ENCODE data around the gene ARL15. TPM values are rescaled to one million over a fixed set of nuclear protein-coding genes. Genes with fewer than 3 reads are reported as not detected.

The ARL15 gene
- total and polyA plus RNA-seq, 2 of the 8 experiments (the other 6 are each of a cell fraction or from before 2014, with no cell fraction given): 9.9 to 21.2 TPM

GRCh38 chr5:54146390-54146789 lies 164.0 kb downstream of the ARL15 start:
- no peak overlapping the region for H2BK15ac ChIP-seq (ENCODE audit: low read length)
- no peak overlapping the region for H4K5ac ChIP-seq (ENCODE audit: insufficient read length, low read depth, low read length)
- DNase-seq (ENCODE audit: low read depth in 1 of 2, low spot score in 2 of 2) (no peak), FAIRE-seq (no peak)
- no peak overlapping the region for H2BK20ac ChIP-seq (ENCODE audit: low read length)
- no peak overlapping the region for H4K91ac ChIP-seq (replicated peaks; ENCODE audit: insufficient read length, low read length)
- H3K27ac ChIP-seq (ENCODE audit: low read depth, low read length): no peak overlapping the region
- H2BK5ac ChIP-seq (ENCODE audit: low read depth, low read length): no peak overlapping the region
- TF ChIP-seq SIN3A (conservative IDR thresholded peaks at IDR 0.05 in 1 of 2, IDR thresholded peaks at IDR 0.05 in 1 of 2; ENCODE audit: low read depth in 1 of 2, low read length in 2 of 2) (no peak), BCL11A (IDR thresholded peaks at IDR 0.05; ENCODE audit: low read depth in 2 of 2, low read length in 2 of 2) (no peak), NRF1 (IDR thresholded peaks at IDR 0.05; ENCODE audit: low read depth, low read length) (no peak), JUN (IDR thresholded peaks at IDR 0.05; ENCODE audit: low read depth, low read length) (no peak), RXRA (IDR thresholded peaks at IDR 0.05; ENCODE audit: insufficient read depth, low read depth, low read length) (no peak), HDAC6 (IDR thresholded peaks at IDR 0.05; ENCODE audit: low read depth, low read length) (no peak), POLR2AphosphoS5 (IDR thresholded peaks at IDR 0.05; ENCODE audit: low read depth, low read length) (no peak), SIRT6 (IDR thresholded peaks at IDR 0.05; ENCODE audit: low read length) (no peak), JUND (IDR thresholded peaks at IDR 0.05; ENCODE audit: low read length) (no peak), FOSL1 (IDR thresholded peaks at IDR 0.05; ENCODE audit: insufficient read depth, low read depth, low read length) (no peak), CBX8 (IDR thresholded peaks at IDR 0.05; ENCODE audit: borderline replicate concordance, low read depth, low read length) (no peak)
- no peak overlapping the region for H3K4me2 ChIP-seq (ENCODE audit: insufficient read depth in 1 of 2, low read depth in 2 of 2, low read length in 2 of 2)
- 90% methylated on average over 3 of the region's 3 CpGs; no CpG with 5 or more reads in 1 of the 2 experiments for WGBS, 2 experiments (ENCODE audit: extremely low coverage in 1 of 2, insufficient coverage in 1 of 2, insufficient read length in 1 of 2, insufficient replicate concordance in 2 of 2, low coverage in 1 of 2, low lambda C conversion rate in 2 of 2, missing lambda C conversion rate in 1 of 2)
- H3K14ac ChIP-seq (ENCODE audit: insufficient read length): no peak overlapping the region
- H4K8ac ChIP-seq (ENCODE audit: extremely low read depth, insufficient read depth, low read length): no peak overlapping the region
- no peak overlapping the region for H2AFZ ChIP-seq (ENCODE audit: low read length)
- no peaks in the 10 kb centered on the region for H3K9me3 ChIP-seq (ENCODE audit: insufficient read depth in 2 of 2, low read depth in 1 of 2, low read length in 1 of 2)
- no peak overlapping the region for H3K56ac ChIP-seq (replicated peaks; ENCODE audit: insufficient read length, low read depth, low read length)
- H3K27me3 ChIP-seq (replicated peaks in 1 of 4; ENCODE audit: control insufficient read depth in 3 of 4, extremely low read depth in 1 of 4, insufficient read depth in 3 of 4, low read length in 3 of 4): no peaks in the 10 kb centered on the region
- no peaks in the 10 kb centered on the region for H3K4me1 ChIP-seq (replicated peaks in 1 of 4; ENCODE audit: control insufficient read depth in 3 of 4, insufficient read depth in 4 of 4, low read length in 3 of 4)
- H2AK5ac ChIP-seq (ENCODE audit: low read depth, low read length): no peak overlapping the region
- H3K23ac ChIP-seq (ENCODE audit: insufficient read length): no peak overlapping the region
- ChIA-PET POLR2A (ENCODE audit: partially characterized antibody) (interaction anchor here (0.6 kb wide), 1 partner anchor 142 kb away, joined by 3 read pairs; no protein-coding TSS in a partner anchor), CTCF (ENCODE audit: partially characterized antibody) (interaction anchor here (1.4 kb wide), 1 partner anchor 10 kb away, joined by 3 read pairs; no protein-coding TSS in a partner anchor)
- no peaks in the 10 kb centered on the region for H3K79me1 ChIP-seq (ENCODE audit: low read depth, low read length)
- no peak overlapping the region for H3K9ac ChIP-seq (replicated peaks in 1 of 4; ENCODE audit: extremely low read depth in 1 of 4, low read depth in 3 of 4, low read length in 3 of 4)
- no peaks in the 10 kb centered on the region for H3K36me3 ChIP-seq (ENCODE audit: control insufficient read depth in 2 of 4, insufficient read depth in 4 of 4, low read length in 3 of 4)
- H3K23me2 ChIP-seq (ENCODE audit: low read depth, low read length): no peaks in the 10 kb centered on the region
- H3K18ac ChIP-seq (ENCODE audit: extremely low read depth, low read length): no peak overlapping the region
- no peak overlapping the region for H2BK12ac ChIP-seq (ENCODE audit: low read depth, low read length)
- H4K20me1 ChIP-seq (replicated peaks in 1 of 2; ENCODE audit: control insufficient read depth in 1 of 2, insufficient read depth in 2 of 2, low read length in 2 of 2): no peaks in the 10 kb centered on the region
- H2BK120ac ChIP-seq (replicated peaks; ENCODE audit: low read depth, low read length): no peak overlapping the region
- no peaks in the 10 kb centered on the region for H3K79me2 ChIP-seq (ENCODE audit: control insufficient read depth in 1 of 2, insufficient read depth in 2 of 2, low read length in 2 of 2)
- H3K4ac ChIP-seq (replicated peaks; ENCODE audit: insufficient read length, low read depth, low read length): no peak overlapping the region
- no peak overlapping the region for H3K4me3 ChIP-seq (ENCODE audit: extremely low read depth in 1 of 4, insufficient read depth in 2 of 4, low read depth in 3 of 4, low read length in 4 of 4)

Data from H1 (cell line).